Measurements from ENCODE around the gene RAP1A. TPM values are rescaled to one million over a fixed set of nuclear protein-coding genes. Genes with fewer than 3 reads are reported as not detected.

Gene RAP1A
- polyA plus RNA-seq, 1 of the 3 experiments (the other 2 are of a cell fraction): 17.7 TPM

DNA sequence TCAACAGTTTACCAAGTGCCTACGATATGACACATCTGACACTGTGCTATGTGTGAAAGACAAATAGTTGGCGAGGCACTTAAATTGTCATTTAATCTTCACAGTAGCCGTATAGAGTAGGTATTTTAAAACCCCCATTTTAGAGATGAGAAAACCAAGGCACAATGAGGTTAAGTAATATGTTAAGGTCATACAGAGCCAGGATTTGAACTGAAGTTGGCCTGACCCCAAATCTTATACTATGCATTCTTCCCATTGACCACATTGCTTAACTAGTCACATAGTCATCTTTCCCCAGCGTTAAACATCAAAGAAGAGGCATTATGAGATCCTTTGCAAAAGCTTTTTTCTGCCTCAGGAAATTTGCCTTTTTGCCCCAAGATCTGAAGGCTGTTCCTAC, 115.7 kb downstream of the RAP1A start:
- no peaks in the 10 kb centered on the region for H3K9me3 ChIP-seq
- H3K79me2 ChIP-seq (ENCODE audit: insufficient read depth): no peaks in the 10 kb centered on the region
- no peaks in the 10 kb centered on the region for H3K9me2 ChIP-seq
- H3F3A ChIP-seq (replicated peaks; ENCODE audit: insufficient read depth): peaks cover 6% of the 10 kb centered on the region
- POLR2A ChIA-PET: no interaction called here
- WGBS (ENCODE audit: low lambda C conversion rate): 92% methylated on average over 4 of the region's 4 CpGs
- H3K4me2 ChIP-seq: no peak overlapping the region
- peaks cover 8 to 15% of the 10 kb centered on the region in 2 experiments; a peak in 3 of 4 replicates for H3K4me1 ChIP-seq (ENCODE audit: control insufficient read depth in 1 of 2, insufficient read depth in 2 of 2, low read depth in 1 of 2, low read length in 1 of 2)
- no peak overlapping the region for H3K27ac ChIP-seq (ENCODE audit: low read depth in 2 of 2, low read length in 1 of 2)
- H3K27me3 ChIP-seq (ENCODE audit: insufficient read depth): no peaks in the 10 kb centered on the region
- TF ChIP-seq, protein P1, sequence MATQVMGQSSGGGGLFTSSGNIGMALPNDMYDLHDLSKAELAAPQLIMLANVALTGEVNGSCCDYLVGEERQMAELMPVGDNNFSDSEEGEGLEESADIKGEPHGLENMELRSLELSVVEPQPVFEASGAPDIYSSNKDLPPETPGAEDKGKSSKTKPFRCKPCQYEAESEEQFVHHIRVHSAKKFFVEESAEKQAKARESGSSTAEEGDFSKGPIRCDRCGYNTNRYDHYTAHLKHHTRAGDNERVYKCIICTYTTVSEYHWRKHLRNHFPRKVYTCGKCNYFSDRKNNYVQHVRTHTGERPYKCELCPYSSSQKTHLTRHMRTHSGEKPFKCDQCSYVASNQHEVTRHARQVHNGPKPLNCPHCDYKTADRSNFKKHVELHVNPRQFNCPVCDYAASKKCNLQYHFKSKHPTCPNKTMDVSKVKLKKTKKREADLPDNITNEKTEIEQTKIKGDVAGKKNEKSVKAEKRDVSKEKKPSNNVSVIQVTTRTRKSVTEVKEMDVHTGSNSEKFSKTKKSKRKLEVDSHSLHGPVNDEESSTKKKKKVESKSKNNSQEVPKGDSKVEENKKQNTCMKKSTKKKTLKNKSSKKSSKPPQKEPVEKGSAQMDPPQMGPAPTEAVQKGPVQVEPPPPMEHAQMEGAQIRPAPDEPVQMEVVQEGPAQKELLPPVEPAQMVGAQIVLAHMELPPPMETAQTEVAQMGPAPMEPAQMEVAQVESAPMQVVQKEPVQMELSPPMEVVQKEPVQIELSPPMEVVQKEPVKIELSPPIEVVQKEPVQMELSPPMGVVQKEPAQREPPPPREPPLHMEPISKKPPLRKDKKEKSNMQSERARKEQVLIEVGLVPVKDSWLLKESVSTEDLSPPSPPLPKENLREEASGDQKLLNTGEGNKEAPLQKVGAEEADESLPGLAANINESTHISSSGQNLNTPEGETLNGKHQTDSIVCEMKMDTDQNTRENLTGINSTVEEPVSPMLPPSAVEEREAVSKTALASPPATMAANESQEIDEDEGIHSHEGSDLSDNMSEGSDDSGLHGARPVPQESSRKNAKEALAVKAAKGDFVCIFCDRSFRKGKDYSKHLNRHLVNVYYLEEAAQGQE (IDR thresholded peaks at IDR 0.05; ENCODE audit: low read depth, low read length): no peak
- TF ChIP-seq, protein P2, sequence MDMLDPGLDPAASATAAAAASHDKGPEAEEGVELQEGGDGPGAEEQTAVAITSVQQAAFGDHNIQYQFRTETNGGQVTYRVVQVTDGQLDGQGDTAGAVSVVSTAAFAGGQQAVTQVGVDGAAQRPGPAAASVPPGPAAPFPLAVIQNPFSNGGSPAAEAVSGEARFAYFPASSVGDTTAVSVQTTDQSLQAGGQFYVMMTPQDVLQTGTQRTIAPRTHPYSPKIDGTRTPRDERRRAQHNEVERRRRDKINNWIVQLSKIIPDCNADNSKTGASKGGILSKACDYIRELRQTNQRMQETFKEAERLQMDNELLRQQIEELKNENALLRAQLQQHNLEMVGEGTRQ (IDR thresholded peaks at IDR 0.05; ENCODE audit: borderline replicate concordance, low read depth, low read length): no peak
- no peak for TF ChIP-seq POLR2AphosphoS5 (IDR thresholded peaks at IDR 0.05; ENCODE audit: low read depth, low read length)
- H3K36me3 ChIP-seq (replicated peaks in 1 of 2; ENCODE audit: control insufficient read depth in 1 of 2, insufficient read depth in 2 of 2, low read length in 1 of 2): no peaks in the 10 kb centered on the region
- no peak overlapping the region for H2AFZ ChIP-seq (ENCODE audit: low read depth)
- H3K9ac ChIP-seq: no peak overlapping the region
- no peak overlapping the region for H3K4me3 ChIP-seq (ENCODE audit: low read depth in 2 of 2, low read length in 1 of 2)
- DNase-seq: no peak
- CTCF ChIA-PET: interaction anchor here (1.0 to 1.8 kb wide), 3 partner anchors 12 to 635 kb away, joined by 3 to 9 read pairs (median 4); no protein-coding TSS in a partner anchor
- H4K20me1 ChIP-seq (ENCODE audit: insufficient read depth): no peaks in the 10 kb centered on the region

DNA sequence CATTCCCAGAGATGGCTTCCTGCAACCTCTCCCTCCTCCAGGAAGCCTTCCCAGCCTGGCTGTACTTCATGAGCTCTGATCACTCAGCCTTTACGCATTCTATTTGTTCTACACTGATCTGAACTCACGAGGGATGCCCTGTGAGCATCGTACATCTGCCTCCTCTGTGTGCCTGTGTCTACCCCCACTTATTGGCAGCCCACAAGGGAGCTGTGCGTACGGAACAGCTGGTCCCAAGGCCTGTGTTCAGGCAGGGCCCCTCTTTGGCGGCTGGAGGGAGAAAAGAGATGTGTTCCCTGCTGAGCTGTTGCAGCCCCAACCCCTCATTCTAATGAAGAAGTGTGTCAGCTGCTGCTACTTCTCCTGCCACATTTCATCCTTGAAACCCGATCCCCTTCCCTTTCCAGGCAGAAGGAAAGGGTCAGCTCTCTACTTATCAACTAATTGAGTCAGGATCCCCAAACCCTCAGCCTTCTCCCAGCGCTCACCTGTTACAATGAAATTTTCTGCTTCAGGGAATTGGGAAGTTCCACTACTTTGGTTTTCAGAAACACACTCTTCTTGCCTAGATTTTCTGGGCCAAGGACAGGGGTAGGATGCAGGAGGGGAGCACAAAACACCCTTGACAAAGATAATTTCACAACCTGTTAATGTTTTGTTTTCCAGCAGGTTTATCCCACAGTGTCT, 116.4 kb downstream of the RAP1A start:
- POLR2A ChIA-PET: no interaction called here
- no peak for TF ChIP-seq ELF1 (IDR thresholded peaks at IDR 0.05)
- no peak for TF ChIP-seq YY1 (IDR thresholded peaks at IDR 0.05; ENCODE audit: low read depth)
- TF ChIP-seq POLR2AphosphoS5 (IDR thresholded peaks at IDR 0.05; ENCODE audit: low read depth, low read length): no peak
- no peak for TF ChIP-seq EZH2phosphoT487 (IDR thresholded peaks at IDR 0.05; ENCODE audit: borderline replicate concordance, low read depth)
- no peak for TF ChIP-seq NRF1 (IDR thresholded peaks at IDR 0.05; ENCODE audit: low read depth, low read length)
- Histone ChIP-seq H3K79me2 (ENCODE audit: insufficient read depth) (no peaks in the 10 kb centered on the region), H3K9me3 (no peaks in the 10 kb centered on the region), H3K9me2 (no peaks in the 10 kb centered on the region), H3F3A (replicated peaks; ENCODE audit: insufficient read depth) (peaks cover 6% of the 10 kb centered on the region), H3K9ac (no peak overlapping the region), H3K36me3 (replicated peaks in 1 of 2; ENCODE audit: control insufficient read depth in 1 of 2, insufficient read depth in 2 of 2, low read length in 1 of 2) (no peaks in the 10 kb centered on the region), H3K4me1 (ENCODE audit: control insufficient read depth in 1 of 2, insufficient read depth in 2 of 2, low read depth in 1 of 2, low read length in 1 of 2) (peaks cover 8 to 15% of the 10 kb centered on the region in 2 experiments; a peak in 3 of 4 replicates), H2AFZ (ENCODE audit: low read depth) (no peak overlapping the region), H3K27me3 (ENCODE audit: insufficient read depth) (no peaks in the 10 kb centered on the region), H3K4me3 (ENCODE audit: low read depth in 2 of 2, low read length in 1 of 2) (no peak overlapping the region), H4K20me1 (ENCODE audit: insufficient read depth) (no peaks in the 10 kb centered on the region), H3K4me2 (no peak overlapping the region), H3K27ac (ENCODE audit: low read depth in 2 of 2, low read length in 1 of 2) (no peak overlapping the region)
- 89% methylated on average over 8 of the region's 8 CpGs for WGBS (ENCODE audit: low lambda C conversion rate)
- no peak for DNase-seq
- CTCF ChIA-PET: interaction anchor here (1.4 to 2.7 kb wide), 5 partner anchors 11 to 634 kb away, joined by 3 to 9 read pairs (median 6); no protein-coding TSS in a partner anchor
